Cardiac fibroblast (primary cell): ENCODE data around the gene G6PD.

Experiments
- DNase-seq, 2 donors: peaks; one replicate each; pipeline versions ENCODE4 v3.0.0 to v3.0.0-alpha.2; 2010; ENCODE audit warnings: low read depth in 2 of 2
- H3K4me3 ChIP-seq, 2 donors: replicated peaks in 1 of 2; 1 replicate in 1 of 2; 2 replicates in 1 of 2; pipeline ENCODE4 v1.5.1; 2011; ENCODE audit warnings: low read depth in 2 of 2, low read length in 2 of 2, mild to moderate bottlenecking in 2 of 2, moderate library complexity in 1 of 2
- TF ChIP-seq, protein P1 (sequence below): IDR thresholded peaks from one replicate; pipeline ENCODE4 v1.5.1; 2011; ENCODE audit warnings: low read depth, mild to moderate bottlenecking, low read length, inconsistent platforms

The G6PD gene

DNA sequence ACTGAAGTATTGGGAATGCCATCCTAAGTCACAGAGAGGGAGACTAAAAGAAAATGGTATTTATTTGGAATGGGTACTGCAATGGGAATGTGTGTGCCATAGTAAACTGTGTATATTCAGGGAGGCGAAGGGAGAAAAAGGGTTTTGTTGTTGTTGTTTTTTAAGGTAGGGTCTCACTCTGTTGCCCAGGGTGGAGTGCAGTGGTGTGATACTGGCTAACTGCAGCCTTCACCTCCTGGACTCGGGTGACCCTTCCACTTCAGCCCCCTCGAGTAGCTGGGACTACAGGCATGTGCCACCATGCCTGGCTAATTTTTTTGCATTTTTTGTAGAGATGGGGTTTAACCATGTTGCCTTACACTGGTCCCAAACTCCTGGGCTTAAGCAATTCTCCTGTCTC lies 51.9 kb downstream of the G6PD start:
- no peak for DNase-seq
- TF ChIP-seq, protein P1, sequence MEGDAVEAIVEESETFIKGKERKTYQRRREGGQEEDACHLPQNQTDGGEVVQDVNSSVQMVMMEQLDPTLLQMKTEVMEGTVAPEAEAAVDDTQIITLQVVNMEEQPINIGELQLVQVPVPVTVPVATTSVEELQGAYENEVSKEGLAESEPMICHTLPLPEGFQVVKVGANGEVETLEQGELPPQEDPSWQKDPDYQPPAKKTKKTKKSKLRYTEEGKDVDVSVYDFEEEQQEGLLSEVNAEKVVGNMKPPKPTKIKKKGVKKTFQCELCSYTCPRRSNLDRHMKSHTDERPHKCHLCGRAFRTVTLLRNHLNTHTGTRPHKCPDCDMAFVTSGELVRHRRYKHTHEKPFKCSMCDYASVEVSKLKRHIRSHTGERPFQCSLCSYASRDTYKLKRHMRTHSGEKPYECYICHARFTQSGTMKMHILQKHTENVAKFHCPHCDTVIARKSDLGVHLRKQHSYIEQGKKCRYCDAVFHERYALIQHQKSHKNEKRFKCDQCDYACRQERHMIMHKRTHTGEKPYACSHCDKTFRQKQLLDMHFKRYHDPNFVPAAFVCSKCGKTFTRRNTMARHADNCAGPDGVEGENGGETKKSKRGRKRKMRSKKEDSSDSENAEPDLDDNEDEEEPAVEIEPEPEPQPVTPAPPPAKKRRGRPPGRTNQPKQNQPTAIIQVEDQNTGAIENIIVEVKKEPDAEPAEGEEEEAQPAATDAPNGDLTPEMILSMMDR: no peak
- no peak overlapping the region for H3K4me3 ChIP-seq

DNA sequence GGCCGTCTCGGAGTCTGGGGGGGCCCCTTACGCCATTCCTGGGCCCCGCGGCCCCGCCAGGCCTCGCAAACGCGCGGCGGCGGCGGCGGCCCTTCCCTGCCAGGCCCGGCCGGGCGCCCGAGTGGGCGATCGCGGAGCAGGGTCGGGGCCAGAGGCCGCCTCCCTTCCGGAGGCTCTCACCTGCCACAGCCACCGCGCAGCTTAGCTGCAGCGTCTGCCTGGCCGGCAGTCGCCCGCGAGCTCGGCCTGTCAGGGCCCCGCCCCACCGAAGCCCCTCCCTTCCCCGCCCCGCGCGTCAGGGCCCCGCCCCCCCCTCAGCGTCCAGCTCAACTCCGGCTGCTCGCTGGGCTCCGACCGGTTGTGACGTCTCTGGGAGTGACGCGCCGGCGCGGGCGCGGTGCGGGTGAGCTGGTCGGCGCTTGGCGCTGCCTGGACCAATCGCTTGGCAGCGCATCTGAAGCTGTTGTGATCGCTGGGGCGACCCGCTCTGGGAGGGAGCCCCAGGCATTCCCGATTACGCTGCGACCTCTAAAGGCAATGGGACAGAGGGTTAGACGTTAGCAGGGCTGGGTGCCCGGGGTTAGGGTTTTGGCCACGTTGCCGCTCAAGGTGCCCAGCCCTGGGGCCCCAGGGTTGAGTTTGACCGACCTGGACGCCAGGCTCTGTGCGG lies 56.1 kb downstream of the G6PD start, which contains the start of gene SLC10A3:
Gene SLC10A3 (minus strand): TSS at position 216 of the 670 bp plus-strand sequence. CDS start 1,689 bp downstream, outside the sequence.
- DNase-seq: peak; percentile 91 to 96
- peak within 1 kb of the TSS; percentile 62 to 63 for H3K4me3 ChIP-seq

DNA sequence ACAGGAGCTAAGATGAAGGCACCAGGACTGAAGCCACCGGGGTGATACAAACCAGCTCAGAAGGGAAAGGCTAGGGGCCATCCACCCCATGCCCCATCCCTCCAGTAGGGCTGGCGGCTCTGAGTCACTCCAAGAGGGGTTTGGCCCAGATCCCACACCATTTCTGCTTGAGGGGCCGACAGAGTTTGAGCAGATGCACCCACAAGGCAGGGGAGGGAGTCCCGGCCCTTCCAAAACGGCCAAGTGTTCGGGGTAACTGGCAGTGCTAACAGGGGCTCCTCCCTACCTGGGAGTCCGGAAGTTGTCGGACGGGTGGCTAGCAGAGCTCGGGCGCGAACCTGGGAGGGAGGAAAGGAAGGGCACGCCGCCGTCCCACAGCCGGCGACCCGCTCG lies 56.6 kb downstream of the G6PD start:
- peak; percentile 52 to 56 for DNase-seq
- TF ChIP-seq, protein P1: no peak
- H3K4me3 ChIP-seq: peak overlapping the region; percentile 58 to 62

More for the DNA sequence above, 56.1 kb downstream of the G6PD start, which contains the start of gene SLC10A3:
- TF ChIP-seq, protein P1: no peak

DNA sequence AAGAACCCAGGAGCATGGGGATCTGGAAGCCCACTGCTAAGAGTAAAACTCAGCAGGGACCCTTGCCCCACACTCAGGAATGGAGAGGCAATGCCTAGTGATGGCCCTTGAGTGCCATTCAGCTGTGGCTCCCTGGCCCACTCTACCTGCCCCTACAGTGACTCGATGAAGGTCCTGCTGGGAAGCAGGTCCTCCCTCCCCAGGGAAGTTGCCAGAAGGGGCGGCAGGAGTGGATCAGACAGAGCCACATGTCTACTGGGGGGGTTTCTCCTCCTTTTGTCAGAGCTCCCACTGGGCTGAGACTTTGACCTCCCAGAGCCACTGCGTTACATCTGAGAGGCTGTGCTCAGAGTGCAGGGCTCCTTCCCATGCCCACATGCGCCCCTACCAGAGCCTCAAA lies 57.5 kb downstream of the G6PD start:
- H3K4me3 ChIP-seq: peak overlapping the region in 1 of 2 donors; percentile 58
- DNase-seq: no peak
- TF ChIP-seq, protein P1: no peak

DNA sequence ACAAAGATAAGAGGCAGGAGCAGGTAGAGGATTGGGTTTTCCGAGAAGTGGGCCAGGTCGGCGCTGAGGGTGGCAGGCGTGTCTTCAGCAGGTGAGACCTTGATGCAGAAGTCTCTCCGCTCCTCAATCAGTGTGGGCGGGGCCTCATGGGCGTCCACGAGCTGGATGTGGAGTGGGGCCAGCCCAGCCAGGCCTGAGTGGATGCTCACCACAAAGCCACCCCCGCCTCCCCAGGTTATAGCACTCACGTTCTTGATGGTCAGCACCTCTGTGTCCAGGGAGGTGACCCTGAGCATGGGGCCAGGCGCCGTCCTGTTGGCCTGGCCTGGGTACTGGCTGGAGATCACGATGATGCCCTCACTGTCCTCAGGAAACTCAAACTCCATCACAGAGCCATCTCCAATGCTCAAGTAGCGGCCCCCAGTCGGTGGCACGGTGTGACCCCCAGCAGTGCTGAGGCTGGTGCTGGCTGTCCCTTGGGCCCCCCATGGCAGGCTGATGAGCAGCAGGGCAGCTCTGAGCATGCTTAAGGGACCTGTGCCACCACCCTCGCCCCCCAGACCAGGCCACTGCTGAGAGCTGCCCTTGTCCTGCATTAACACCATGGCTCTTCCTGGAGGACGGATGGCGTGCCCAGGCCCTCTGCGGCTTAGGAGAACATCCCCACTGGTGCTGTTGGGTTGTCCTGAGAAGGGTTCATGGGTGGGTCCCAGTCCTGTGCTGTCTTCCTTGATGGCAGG lies 58.1 kb downstream of the G6PD start:
- H3K4me3 ChIP-seq: no peak overlapping the region
- DNase-seq: no peak
- TF ChIP-seq, protein P1: no peak

DNA sequence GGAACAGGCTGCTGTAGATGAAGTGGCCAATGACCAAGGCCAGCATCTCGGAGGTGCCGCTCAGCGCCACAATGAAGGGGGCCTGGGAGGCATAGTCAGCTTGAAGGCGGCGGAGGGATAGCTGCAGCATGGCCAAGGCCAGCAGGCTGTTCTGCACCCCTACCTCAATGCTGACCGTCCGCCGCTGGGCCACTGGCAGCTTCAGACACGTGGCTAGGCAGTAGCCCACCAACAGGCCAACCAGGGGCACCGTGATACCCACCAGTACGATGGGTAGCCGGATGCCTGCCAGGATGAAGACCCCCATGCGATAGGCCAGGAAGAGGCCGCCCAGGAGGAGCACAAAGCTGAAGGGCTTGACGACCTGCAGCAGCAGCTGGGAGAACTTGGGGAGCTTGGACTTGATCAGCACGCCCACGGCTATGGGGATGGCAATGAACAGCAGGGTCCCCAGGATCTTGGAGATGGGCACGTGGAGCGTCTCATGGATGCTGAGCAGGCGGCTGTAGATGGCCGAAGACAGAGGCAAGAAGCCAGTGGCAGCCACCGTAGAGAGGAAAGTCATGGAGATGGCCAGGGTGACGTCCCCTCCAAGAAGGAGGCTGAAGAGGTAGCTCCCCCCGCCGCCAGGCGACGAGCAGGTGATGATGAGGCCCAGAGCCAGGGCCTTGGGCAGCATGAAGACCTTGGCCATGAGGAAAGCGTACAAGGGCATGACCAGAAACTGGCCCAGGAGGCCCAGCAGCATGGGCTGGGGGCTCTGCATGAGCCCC lies 58.9 kb downstream of the G6PD start:
- TF ChIP-seq, protein P1: no peak
- DNase-seq: no peak
- no peak overlapping the region for H3K4me3 ChIP-seq
